BLaER1 treated with 17β-estradiol and CSF1 and Interleukin-3, amounts not matched to agents 10 nM and 100 nM (cell line): ENCODE results near the gene PYGL.
A peak's percentile ranks its signal among the peaks of the same experiment; 100 is the strongest.
"Not testable (repeated sequence)": the region's sequence is repeated elsewhere in the genome, so short reads cannot be mapped to it uniquely, and the experiment has no call there.

Source experiments
- H3K27ac ChIP-seq, 11 experiments: shearing (Covaris generic); formaldehyde crosslinking; 2 replicates each; pipeline ENCODE4 v1.8.1; 2022
- H3K27me3 ChIP-seq, 11 experiments: shearing (Covaris generic); formaldehyde crosslinking; 2 replicates each; pipeline ENCODE4 v1.8.1; 2022
- H3K36me3 ChIP-seq, 11 experiments: shearing (Covaris generic); formaldehyde crosslinking; 2 replicates each; pipeline ENCODE4 v1.8.1; 2022
- H3K4me1 ChIP-seq, 10 experiments: shearing (Covaris generic); formaldehyde crosslinking; 2 replicates each; pipeline ENCODE4 v1.8.1; 2022
- H3K4me2 ChIP-seq, 11 experiments: shearing (Covaris generic); formaldehyde crosslinking; 2 replicates each; pipeline ENCODE4 v1.8.1; 2022
- H3K4me3 ChIP-seq, 10 experiments: shearing (Covaris generic); formaldehyde crosslinking; 2 replicates each; pipeline ENCODE4 v1.8.1; 2022
- H3K9ac ChIP-seq, 11 experiments: shearing (Covaris generic); formaldehyde crosslinking; 2 replicates each; pipeline ENCODE4 v1.8.1; 2022
- H3K9me3 ChIP-seq, 11 experiments: shearing (Covaris generic); formaldehyde crosslinking; replicated peaks in 1 of 11; 2 replicates each; pipeline ENCODE4 v1.8.1; 2022
- H4K20me1 ChIP-seq, 11 experiments: shearing (Covaris generic); formaldehyde crosslinking; 2 replicates each; pipeline ENCODE4 v1.8.1; 2022
- Cebpa-rat ChIP-seq, 11 experiments: shearing (Covaris generic); IDR thresholded peaks; 2 replicates each; pipeline ENCODE4 v1.8.1; 2022

PYGL gene

GRCh38 chr14:50906326-50907065 lies 37.8 kb downstream of the PYGL start:
- peaks cover 0 to 99% (median 0%) of the 10 kb centered on the region in 11 experiments; a peak in 9 of 22 replicates for H3K36me3 ChIP-seq
- TF ChIP-seq Cebpa-rat (IDR thresholded peaks at IDR 0.05): no peak
- H3K4me2 ChIP-seq: no peak overlapping the region

GRCh38 chr14:50904719-50905118 lies 39.6 kb downstream of the PYGL start:
- no peaks in the 10 kb centered on the region for H3K27me3 ChIP-seq

More at GRCh38 chr14:50906326-50907065, 37.8 kb downstream of the PYGL start:
- peaks cover 0 to 22% (median 0%) of the 10 kb centered on the region in 10 experiments; a peak in 5 of 20 replicates for H3K4me1 ChIP-seq
- peaks cover 0 to 69% (median 0%) of the 10 kb centered on the region in 11 experiments; a peak in 4 of 22 replicates for H4K20me1 ChIP-seq
- H3K27ac ChIP-seq: no peak overlapping the region
- H3K9ac ChIP-seq: no peak overlapping the region
- H3K27me3 ChIP-seq: no peaks in the 10 kb centered on the region
- H3K9me3 ChIP-seq: peaks cover 0 to 15% (median 0%) of the 10 kb centered on the region in 11 experiments; a peak in 5 of 22 replicates
- H3K4me3 ChIP-seq: no peak overlapping the region

GRCh38 chr14:50901361-50901760 lies 42.9 kb downstream of the PYGL start:
- peaks cover 0 to 94% (median 0%) of the 10 kb centered on the region in 11 experiments; a peak in 8 of 22 replicates for H3K36me3 ChIP-seq
- no peak overlapping the region for H3K27ac ChIP-seq
- 0 out of 22 replicates have a peak overlapping the region, but pooled peaks of 2 of the 11 experiments have one; percentile 0 to 18 for H3K4me2 ChIP-seq
- H3K27me3 ChIP-seq: no peaks in the 10 kb centered on the region
- H3K4me3 ChIP-seq: no peak overlapping the region
- H3K4me1 ChIP-seq: peaks cover 0 to 29% (median 0%) of the 10 kb centered on the region in 10 experiments; a peak in 5 of 20 replicates
- H4K20me1 ChIP-seq: peaks cover 0 to 38% (median 0%) of the 10 kb centered on the region in 11 experiments; a peak in 4 of 22 replicates
- no peak overlapping the region for H3K9ac ChIP-seq
- H3K9me3 ChIP-seq: peaks cover 0 to 15% (median 0%) of the 10 kb centered on the region in 11 experiments; a peak in 5 of 22 replicates
- no peak for TF ChIP-seq Cebpa-rat (IDR thresholded peaks at IDR 0.05)

More at GRCh38 chr14:50904719-50905118, 39.6 kb downstream of the PYGL start:
- no peak overlapping the region for H3K27ac ChIP-seq
- TF ChIP-seq Cebpa-rat (IDR thresholded peaks at IDR 0.05): no peak
- no peak overlapping the region for H3K9ac ChIP-seq
- H4K20me1 ChIP-seq: peaks cover 0 to 54% (median 0%) of the 10 kb centered on the region in 11 experiments; a peak in 4 of 22 replicates
- H3K9me3 ChIP-seq: peaks cover 0 to 15% (median 0%) of the 10 kb centered on the region in 11 experiments; a peak in 5 of 22 replicates
- peaks cover 0 to 98% (median 0%) of the 10 kb centered on the region in 11 experiments; a peak in 9 of 22 replicates for H3K36me3 ChIP-seq
- H3K4me1 ChIP-seq: peaks cover 0 to 29% (median 0%) of the 10 kb centered on the region in 10 experiments; a peak in 5 of 20 replicates
- H3K4me2 ChIP-seq: no peak overlapping the region
- H3K4me3 ChIP-seq: no peak overlapping the region

- no peak overlapping the region for H3K9ac ChIP-seq
- H3K9me3 ChIP-seq: no peaks in the 10 kb centered on the region
- TF ChIP-seq Cebpa-rat (IDR thresholded peaks at IDR 0.05): no peak
- H3K36me3 ChIP-seq: peaks cover 0 to 61% (median 0%) of the 10 kb centered on the region in 11 experiments; a peak in 6 of 22 replicates
- peaks cover 0 to 15% (median 0%) of the 10 kb centered on the region in 11 experiments; a peak in 1 of 22 replicates for H4K20me1 ChIP-seq
- no peak overlapping the region for H3K4me2 ChIP-seq
- no peak overlapping the region for H3K4me3 ChIP-seq
- H3K27me3 ChIP-seq: no peaks in the 10 kb centered on the region
- H3K27ac ChIP-seq: no peak overlapping the region
- H3K4me1 ChIP-seq: peaks cover 0 to 19% (median 0%) of the 10 kb centered on the region in 10 experiments; a peak in 5 of 20 replicates
These were observed 46.6 kb downstream of the PYGL start for GRCh38 chr14:50897658-50898175.

- H3K4me3 ChIP-seq, H3K27me3 ChIP-seq, H3K9me3 ChIP-seq, H3K4me2 ChIP-seq, H3K9ac ChIP-seq, H3K27ac ChIP-seq: not testable (repeated sequence)
- H3K4me1 ChIP-seq: peaks cover 0 to 12% (median 0%) of the 10 kb centered on the region in 10 experiments; a peak in 5 of 20 replicates
- peaks cover 0 to 14% (median 0%) of the 10 kb centered on the region in 11 experiments; a peak in 2 of 22 replicates for H4K20me1 ChIP-seq
- H3K36me3 ChIP-seq: peaks cover 0 to 59% (median 0%) of the 10 kb centered on the region in 11 experiments; a peak in 6 of 22 replicates
These were observed 47.3 kb downstream of the PYGL start for GRCh38 chr14:50897005-50897404.

- peaks cover 0 to 62% (median 0%) of the 10 kb centered on the region in 11 experiments; a peak in 6 of 22 replicates for H3K36me3 ChIP-seq
- H3K9me3 ChIP-seq, H3K4me3 ChIP-seq, H3K4me1 ChIP-seq, H3K9ac ChIP-seq, H3K27ac ChIP-seq, H3K4me2 ChIP-seq, H3K27me3 ChIP-seq: not testable (repeated sequence)
- peaks cover 0 to 15% (median 0%) of the 10 kb centered on the region in 11 experiments; a peak in 2 of 22 replicates for H4K20me1 ChIP-seq
These were observed 47.9 kb downstream of the PYGL start for GRCh38 chr14:50896421-50896820.

GRCh38 chr14:50892255-50892654 lies 52.0 kb downstream of the PYGL start:
- Histone ChIP-seq H3K9me3 (no peaks in the 10 kb centered on the region), H3K4me1 (no peaks in the 10 kb centered on the region), H3K36me3 (peaks cover 0 to 56% (median 0%) of the 10 kb centered on the region in 11 experiments; a peak in 4 of 22 replicates), H4K20me1 (peaks cover 0 to 37% (median 0%) of the 10 kb centered on the region in 11 experiments; a peak in 2 of 22 replicates), H3K9ac (no peak overlapping the region), H3K4me3 (no peak overlapping the region), H3K27me3 (no peaks in the 10 kb centered on the region), H3K4me2 (no peak overlapping the region), H3K27ac (no peak overlapping the region)
- no peak for TF ChIP-seq Cebpa-rat (IDR thresholded peaks at IDR 0.05)

GRCh38 chr14:50887476-50887875 lies 56.8 kb downstream of the PYGL start:
- no peak for TF ChIP-seq Cebpa-rat (IDR thresholded peaks at IDR 0.05)
- H3K9ac ChIP-seq: no peak overlapping the region
- no peak overlapping the region for H3K4me3 ChIP-seq
- no peak overlapping the region for H3K4me2 ChIP-seq
- H3K9me3 ChIP-seq: no peaks in the 10 kb centered on the region
- H3K27me3 ChIP-seq: no peaks in the 10 kb centered on the region
- H3K36me3 ChIP-seq: peaks cover 0 to 91% (median 0%) of the 10 kb centered on the region in 11 experiments; a peak in 5 of 22 replicates
- H3K4me1 ChIP-seq: 0 out of 20 replicates have a peak, but pooled peaks cover 0 to 3% (median 0%) of the 10 kb centered on the region in 10 experiments
- peaks cover 0 to 56% (median 0%) of the 10 kb centered on the region in 11 experiments; a peak in 3 of 22 replicates for H4K20me1 ChIP-seq
- no peak overlapping the region for H3K27ac ChIP-seq

GRCh38 chr14:50883827-50884197 lies 60.5 kb downstream of the PYGL start:
- no peak overlapping the region for H3K4me2 ChIP-seq
- peaks cover 0 to 73% (median 0%) of the 10 kb centered on the region in 11 experiments; a peak in 5 of 22 replicates for H3K36me3 ChIP-seq
- H4K20me1 ChIP-seq: peaks cover 0 to 34% (median 0%) of the 10 kb centered on the region in 11 experiments; a peak in 3 of 22 replicates

More at GRCh38 chr14:50883827-50884197, 60.5 kb downstream of the PYGL start:
- no peak for TF ChIP-seq Cebpa-rat (IDR thresholded peaks at IDR 0.05)
- Histone ChIP-seq H3K4me1 (peaks cover 0 to 24% (median 14%) of the 10 kb centered on the region in 10 experiments; a peak in 17 of 20 replicates), H3K4me3 (no peak overlapping the region), H3K27me3 (no peaks in the 10 kb centered on the region), H3K9ac (no peak overlapping the region), H3K27ac (no peak overlapping the region), H3K9me3 (no peaks in the 10 kb centered on the region)
